Lower lobe of right lung (tissue), 2 donors: ENCODE data around the gene FBXO42. TPM values are rescaled to one million over a fixed set of nuclear protein-coding genes. Genes with fewer than 3 reads are reported as not detected.

Experiments
- ATAC-seq, 2 donors: fragments of 200-7000 bp; cut with Tn5 transposase; one replicate each; pipeline ENCODE4 v1.9.1; 2020 to 2022; ENCODE audit warnings: mild to moderate bottlenecking in 2 of 2, moderate library complexity in 2 of 2
- DNase-seq: peaks from one replicate; pipeline ENCODE4 v3.0.0-alpha.2; 2020
- H3K27ac ChIP-seq: fragments of 200-600 bp; one replicate; pipeline ENCODE4 v1.8.0; 2022
- H3K27me3 ChIP-seq: fragments of 200-600 bp; one replicate; pipeline ENCODE4 v1.8.0; 2022; ENCODE audit warnings: low read depth
- H3K36me3 ChIP-seq: fragments of 200-600 bp; one replicate; pipeline ENCODE4 v1.8.0; 2022; ENCODE audit warnings: mild to moderate bottlenecking
- H3K4me1 ChIP-seq: fragments of 200-600 bp; one replicate; pipeline ENCODE4 v1.8.0; 2022
- H3K4me3 ChIP-seq: fragments of 200-600 bp; one replicate; pipeline ENCODE4 v1.8.0; 2022; ENCODE audit warnings: mild to moderate bottlenecking
- H3K9me3 ChIP-seq: fragments of 200-600 bp; one replicate; pipeline ENCODE4 v1.8.0; 2022
- CTCF ChIP-seq: fragments of 200-600 bp; IDR thresholded peaks from one replicate; pipeline ENCODE4 v1.8.0; 2022; ENCODE audit warnings: antibody characterized with exemption, mild to moderate bottlenecking
- intact Hi-C: fragments of 100-400 bp; cut with DNase I; formaldehyde crosslinking; loops from one replicate; pipeline ENCODE4 v1.11.0; 2022
- total RNA-seq: library from RNA; stranded (reverse); fragmentation: NEBNext Ultra II Directional; extraction: Animal tissue kit (Norgen Biotek cat#: 25700); gene quantifications from one replicate; pipeline ENCODE4 v1.2.1, GENCODE V29; 2021
- donor health status: DM: no; HTN: yes; CAD: no; lungs with severe emphysema.

FBXO42 gene
- total RNA-seq, 1 donor from 2014 or later: 21.5 TPM

GRCh38 chr1:16267690-16268180 lies 84.5 kb downstream of the FBXO42 start:
- TF ChIP-seq CTCF: no peak
- Histone ChIP-seq H3K4me3 (no peak overlapping the region), H3K27me3 (no peaks in the 10 kb centered on the region), H3K9me3 (no peaks in the 10 kb centered on the region), H3K36me3 (no peaks in the 10 kb centered on the region), H3K4me1 (peaks cover 30% of the 10 kb centered on the region), H3K27ac (no peak overlapping the region)
- DNase-seq: no peak
- ATAC-seq: no peak
- intact Hi-C loops: no loop called here

- ATAC-seq (peak; percentile 6 to 35), DNase-seq (no peak)
- intact Hi-C loops: no loop called here
- Histone ChIP-seq H3K4me3 (no peak overlapping the region), H3K36me3 (no peaks in the 10 kb centered on the region), H3K27ac (no peak overlapping the region), H3K27me3 (no peaks in the 10 kb centered on the region), H3K9me3 (no peaks in the 10 kb centered on the region), H3K4me1 (peaks cover 30% of the 10 kb centered on the region)
- no peak for TF ChIP-seq CTCF
Measured at GRCh38 chr1:16266411-16267118, 85.7 kb downstream of the FBXO42 start.

GRCh38 chr1:16262067-16262466 lies 90.2 kb downstream of the FBXO42 start:
- Histone ChIP-seq H3K27ac (no peak overlapping the region), H3K9me3 (no peaks in the 10 kb centered on the region), H3K27me3 (no peaks in the 10 kb centered on the region), H3K4me1 (peaks cover 13% of the 10 kb centered on the region), H3K36me3 (no peaks in the 10 kb centered on the region), H3K4me3 (no peak overlapping the region)
- no peak for TF ChIP-seq CTCF
- intact Hi-C loops: no loop called here
- DNase-seq (no peak), ATAC-seq (no peak)

GRCh38 chr1:16260814-16261213 lies 91.5 kb downstream of the FBXO42 start:
- TF ChIP-seq CTCF: no peak
- Histone ChIP-seq H3K27me3 (no peaks in the 10 kb centered on the region), H3K4me1 (peaks cover 2% of the 10 kb centered on the region), H3K27ac (no peak overlapping the region), H3K4me3 (no peak overlapping the region), H3K36me3 (peaks cover 9% of the 10 kb centered on the region), H3K9me3 (no peaks in the 10 kb centered on the region)
- intact Hi-C loops: no loop called here
- DNase-seq (no peak), ATAC-seq (no peak)

- H3K4me3 ChIP-seq: no peak overlapping the region
- no peak overlapping the region for H3K27ac ChIP-seq
- ATAC-seq (no peak), DNase-seq (no peak)
- intact Hi-C loops: no loop called here
- no peak for TF ChIP-seq CTCF
- peaks cover 30% of the 10 kb centered on the region for H3K36me3 ChIP-seq
- H3K9me3 ChIP-seq: no peaks in the 10 kb centered on the region
- H3K4me1 ChIP-seq: no peaks in the 10 kb centered on the region
- H3K27me3 ChIP-seq: no peaks in the 10 kb centered on the region
Measured at GRCh38 chr1:16258591-16259135, 93.6 kb downstream of the FBXO42 start.
